ENCODE results near the gene P2RY2.

The P2RY2 gene

DNA sequence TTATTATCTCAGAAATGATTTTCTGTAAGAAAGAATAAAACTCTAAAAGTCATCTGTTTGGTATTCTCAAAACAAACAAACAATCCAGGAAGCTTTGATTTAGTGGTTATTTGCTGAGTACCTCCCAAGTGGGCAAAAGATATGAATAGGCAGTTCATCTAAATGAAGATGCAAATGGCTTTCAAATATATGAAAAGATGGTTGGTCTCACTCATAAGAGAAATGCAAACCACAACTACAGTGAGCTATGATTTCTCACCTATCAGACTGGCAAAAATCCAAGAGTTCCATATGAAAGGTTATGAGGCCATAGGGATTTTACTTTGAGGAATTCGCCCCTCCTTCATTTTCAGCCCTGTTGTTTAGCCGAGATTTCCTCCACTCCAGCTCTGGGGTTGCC lies 11.3 kb upstream of the P2RY2 start:
- DNase-seq, result no peak

DNA sequence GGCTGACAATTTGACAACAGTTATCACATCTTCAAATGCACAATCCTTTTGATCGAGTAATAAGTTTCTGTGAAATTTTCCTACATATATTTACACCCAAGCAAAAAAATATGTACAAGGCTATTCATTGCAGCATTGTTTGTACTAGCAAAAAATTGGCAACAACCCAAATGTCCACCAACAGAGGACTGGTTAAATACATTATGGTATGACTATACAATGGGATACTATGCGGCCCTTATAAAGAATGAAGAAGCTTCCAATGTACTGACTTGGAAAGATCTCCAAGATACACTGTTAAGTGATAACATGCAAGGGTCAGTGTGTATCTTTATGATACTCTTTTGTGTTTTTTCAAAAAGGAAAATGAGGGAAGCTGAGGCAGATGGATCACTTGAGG lies 8.2 kb upstream of the P2RY2 start:
- DNase-seq, result no peak

DNA sequence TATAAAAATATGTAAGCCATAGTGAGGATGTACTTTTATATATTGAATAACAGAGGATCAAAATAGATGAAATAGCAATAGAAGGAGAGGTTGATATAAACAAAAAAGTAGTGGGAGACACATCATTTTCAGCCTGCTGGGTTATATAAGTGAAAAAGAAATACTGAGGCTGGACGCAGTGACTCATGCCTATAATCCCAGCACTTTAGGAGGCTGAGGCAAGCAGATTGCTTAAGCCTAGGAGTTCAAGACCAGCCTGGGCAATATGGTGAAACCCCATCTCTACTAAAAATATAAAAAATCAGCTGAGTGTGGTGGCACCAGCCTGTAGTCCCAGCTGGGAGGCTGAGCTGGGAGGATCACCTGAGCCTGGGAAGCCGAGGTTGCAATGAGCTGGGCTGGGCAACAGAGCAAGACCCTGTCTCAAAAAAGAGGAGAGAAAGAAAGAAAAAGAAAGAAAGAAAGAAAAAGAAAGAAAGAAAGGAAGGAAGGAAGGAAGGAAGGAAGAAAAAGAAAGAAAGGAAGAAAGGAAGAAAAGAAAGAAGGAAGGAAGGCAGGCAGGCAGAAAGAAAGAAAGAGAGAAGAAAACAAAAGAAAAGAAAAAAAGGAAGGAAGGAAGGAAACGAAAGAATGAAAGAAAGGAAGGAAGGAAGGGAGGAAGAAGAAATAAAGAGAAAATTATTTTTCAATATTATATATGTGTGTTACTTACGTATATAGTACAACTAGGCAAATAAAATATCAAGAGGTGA lies 7.0 kb upstream of the P2RY2 start:
- DNase-seq, result no peak

DNA sequence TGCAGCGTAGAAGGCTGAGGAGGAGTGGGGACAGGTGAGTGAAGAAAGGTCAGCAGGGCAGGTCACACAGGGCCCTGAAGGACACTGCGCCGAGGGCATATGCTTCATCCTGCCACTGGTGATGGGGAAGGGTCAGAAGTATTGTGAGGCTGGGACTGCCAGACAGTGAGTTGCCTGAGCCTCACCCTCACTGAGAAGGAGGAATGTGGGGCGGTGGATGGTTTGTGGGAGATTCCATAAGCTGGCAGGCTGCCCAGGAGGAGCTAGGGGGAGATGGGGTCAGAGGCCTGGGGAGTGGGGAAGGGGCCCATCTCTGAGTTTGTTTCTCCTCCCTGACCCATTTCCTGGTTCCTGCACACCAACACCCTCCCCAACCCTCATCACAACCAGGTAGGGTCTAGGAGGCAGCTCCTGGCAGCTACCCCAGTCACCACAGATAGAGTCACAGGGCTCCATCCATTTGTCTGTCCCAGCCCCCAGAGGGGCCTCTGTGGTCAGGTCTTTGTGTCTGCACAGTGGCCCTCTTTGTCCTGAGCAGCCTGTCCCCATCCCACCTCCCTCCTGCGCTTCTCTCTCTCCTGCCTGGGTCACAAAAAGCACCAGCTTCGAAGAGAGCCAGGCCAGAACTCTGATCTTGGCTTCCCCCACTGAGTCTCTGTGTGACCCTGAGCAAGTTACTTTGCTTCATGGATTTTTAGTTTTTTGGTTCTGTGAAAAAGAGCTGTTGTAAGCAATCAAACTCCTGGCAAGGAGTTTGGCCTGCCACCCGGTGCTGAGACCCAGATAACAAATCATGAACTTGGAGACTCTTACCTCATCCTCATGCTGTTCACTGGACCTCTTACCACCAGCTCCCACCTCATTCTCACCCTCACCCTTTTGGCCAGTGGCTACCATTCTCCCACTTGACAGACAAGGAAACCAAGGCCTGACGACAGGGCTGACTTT lies 4.6 kb upstream of the P2RY2 start:
- DNase-seq, result no peak

DNA sequence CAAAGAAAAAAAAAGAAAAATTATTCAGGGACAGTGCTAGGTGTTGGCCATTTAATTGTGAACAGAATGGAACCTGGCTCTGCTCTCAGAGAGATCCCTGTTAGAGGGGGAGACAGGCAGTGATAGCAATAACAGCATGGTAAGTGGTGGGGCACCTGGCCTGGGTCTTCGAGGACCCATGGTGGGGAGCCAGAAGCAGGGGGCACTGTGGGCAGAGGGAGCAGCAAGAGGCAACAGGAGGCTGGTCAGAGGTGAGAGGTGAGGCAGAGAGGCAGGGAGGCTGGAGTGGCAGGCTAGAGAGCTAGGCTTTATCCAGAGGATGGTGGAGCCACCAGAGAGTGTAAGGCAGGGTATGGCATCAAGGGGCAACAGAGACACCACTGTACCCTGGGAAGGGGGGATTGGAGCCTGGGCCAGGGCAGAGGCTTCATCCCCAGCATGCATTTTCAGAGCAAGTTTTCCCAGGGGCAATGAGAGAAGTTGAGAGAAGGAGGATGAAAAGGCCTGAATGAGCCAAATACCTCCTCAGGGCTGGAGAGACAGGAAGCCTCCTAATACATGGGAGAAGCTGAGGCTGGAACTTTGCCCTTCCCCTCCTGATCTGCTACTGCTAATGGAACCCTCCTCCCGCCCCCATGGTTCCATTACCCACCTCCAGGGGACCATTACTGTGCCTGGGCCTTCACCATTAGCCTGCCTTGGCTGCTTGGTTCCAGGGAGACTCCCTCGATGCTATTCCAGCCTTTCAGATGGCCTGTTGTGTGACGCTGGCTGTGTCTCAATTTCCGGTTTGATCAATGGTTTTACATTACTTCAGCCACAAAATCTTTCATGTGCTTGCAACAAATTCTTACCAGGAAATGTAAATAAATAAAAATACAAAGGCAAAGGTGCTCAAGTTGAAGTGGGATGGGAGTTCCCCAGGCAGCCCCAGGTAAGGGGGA lies 2.6 kb upstream of the P2RY2 start:
- DNase-seq, result no peak

DNA sequence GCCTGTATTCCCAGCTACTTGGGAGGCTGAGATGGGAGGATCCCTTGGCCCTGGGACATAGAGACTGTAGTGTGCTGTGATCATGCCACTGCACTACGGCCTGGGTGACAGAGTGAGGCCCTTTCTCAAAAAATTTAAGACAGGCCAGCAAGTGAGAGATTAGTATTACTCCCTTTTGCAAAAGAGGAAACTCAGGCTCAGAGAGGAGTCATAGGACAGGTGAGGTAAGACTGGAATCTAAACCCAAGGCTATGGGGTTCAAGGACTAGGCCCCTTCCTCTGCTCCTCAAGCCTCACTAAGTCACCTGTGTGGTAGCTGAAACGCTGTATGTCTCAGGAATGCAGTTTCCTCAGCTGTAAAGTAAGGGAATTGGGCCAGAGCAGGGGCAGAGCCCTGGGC lies 1.6 kb upstream of the P2RY2 start:
- no peak for DNase-seq

DNA sequence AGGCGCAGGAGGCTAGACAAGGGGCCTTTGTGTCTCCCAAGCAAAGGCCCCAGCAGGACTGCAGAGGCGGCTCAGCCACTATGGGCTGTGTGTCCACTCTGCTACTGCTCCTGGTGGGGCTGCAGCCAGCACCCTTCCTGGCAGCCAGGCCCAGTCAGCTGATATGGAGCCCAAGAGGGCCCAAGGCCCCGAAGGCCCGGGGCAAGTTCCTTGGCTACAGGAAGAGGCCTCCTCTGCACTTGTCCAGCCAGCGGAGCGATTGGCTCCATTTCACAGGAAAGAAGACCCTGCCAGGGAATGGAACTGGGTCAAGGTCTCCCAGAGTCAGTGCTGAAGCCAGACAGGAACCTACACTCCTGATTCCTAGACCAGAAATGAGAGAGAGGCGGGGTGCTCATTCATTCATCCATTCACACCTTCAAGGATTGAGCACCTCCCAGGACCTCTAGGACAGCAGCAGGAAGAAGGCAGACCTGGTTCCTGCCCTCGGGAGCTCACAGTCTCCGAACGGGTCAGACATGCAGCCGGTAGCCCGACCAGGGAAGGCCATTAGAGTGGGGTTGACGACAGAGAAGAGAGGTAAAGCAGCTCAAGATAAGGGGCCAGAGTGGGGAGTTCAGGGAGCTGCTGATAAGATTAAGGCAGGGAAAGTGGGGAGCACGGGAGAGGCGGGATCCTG lies 811 bp upstream of the P2RY2 start:
- DNase-seq, result no peak

DNA sequence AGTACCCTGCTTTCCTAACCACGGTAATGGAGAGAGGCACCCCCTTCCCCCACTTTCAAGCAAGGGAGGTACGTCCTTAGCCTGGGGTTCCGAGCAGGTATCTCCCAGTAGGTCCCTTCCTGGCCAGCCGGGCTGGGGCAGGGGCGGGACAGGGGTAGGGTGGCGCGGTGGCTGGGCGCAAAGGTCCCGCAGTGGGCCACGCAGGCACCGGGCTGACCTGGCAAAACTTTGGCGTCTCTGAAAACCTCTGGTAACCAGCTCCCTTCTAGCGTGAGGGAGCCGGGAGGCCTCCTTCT lies 323 bp upstream of the P2RY2 start:
- DNase-seq, result no peak

DNA sequence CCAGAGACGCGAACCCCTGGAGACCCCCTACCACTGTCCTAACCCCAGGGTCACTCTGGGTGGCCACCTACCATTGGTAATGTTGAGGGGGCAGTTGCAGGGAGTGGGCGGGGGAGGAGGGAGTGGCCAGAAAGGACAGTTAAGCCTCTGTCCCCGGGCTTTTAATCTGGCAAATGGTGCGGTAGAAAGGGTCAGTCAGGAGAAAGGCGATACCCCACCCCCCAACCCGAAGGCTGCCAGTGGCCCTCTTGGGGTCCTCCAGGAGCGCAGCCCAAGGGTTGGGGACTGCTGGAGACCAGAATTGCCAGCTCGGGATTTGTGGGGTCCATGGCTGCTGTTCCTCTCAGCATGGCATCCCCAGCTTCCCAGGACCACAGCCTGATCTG lies 742 bp downstream of the P2RY2 start:
- DNase-seq, result no peak

DNA sequence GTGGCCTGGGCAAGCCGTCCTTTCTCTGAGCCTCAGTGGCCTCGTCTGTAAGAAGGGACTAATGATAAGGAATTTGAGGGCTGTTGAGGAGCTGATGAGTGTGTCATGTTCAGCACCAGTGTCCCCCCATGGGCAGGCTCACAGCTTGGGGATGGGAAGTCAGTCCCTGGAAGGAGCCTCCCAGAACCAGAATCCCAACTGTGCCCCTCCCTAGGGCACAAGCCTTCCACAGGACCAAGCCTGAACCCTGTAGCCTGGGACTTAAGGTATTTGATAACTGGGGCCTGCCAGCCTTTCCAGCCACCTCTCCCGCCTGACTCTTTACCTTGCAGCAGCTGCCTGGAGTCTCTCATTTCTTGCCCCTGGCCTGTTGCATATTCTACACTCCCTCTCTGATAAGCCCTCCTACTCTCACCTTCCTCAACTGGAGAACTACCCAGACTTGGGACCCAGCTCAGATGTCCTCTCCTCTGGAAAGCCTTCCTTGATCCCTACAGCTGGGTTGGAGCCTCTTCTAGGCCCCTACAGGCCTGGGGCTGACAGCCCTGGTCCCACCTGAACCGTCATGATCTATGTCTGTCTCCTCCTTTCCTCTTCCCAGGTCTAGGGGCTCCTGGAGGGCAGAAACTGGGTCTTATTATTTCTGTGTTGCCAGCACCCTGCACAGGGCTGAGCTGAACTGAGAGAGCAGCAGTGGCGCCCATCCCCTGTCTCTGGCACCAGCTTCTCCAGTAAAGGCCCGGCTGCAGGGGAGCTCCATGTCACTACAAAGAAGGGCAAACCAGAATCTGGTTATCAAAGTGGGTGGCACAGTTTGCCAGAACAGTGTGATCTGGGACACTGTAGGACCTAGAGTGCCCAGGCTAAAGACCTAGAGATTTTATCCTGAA lies 1.6 kb downstream of the P2RY2 start:
- no peak for DNase-seq

DNA sequence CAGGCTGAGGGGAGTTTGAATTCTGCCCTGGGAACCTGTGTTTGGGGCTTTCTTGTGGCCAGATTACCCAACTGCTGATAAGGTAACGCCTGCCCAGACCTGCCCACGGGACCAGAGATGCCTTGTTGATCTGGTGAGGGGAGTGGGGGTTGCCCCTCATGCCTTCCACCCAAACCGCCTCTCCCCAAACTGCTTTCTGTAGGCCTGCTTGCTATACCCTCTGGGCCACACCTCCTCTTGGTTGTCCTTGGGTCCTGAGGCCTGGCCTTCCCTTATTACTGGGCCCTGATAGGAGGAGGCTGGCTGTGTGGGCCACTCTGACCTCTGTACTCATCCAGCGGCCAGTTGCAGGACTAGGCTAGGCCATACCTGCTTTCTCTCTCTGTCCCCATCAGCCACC lies 3.4 kb downstream of the P2RY2 start:
- DNase-seq, result no peak

DNA sequence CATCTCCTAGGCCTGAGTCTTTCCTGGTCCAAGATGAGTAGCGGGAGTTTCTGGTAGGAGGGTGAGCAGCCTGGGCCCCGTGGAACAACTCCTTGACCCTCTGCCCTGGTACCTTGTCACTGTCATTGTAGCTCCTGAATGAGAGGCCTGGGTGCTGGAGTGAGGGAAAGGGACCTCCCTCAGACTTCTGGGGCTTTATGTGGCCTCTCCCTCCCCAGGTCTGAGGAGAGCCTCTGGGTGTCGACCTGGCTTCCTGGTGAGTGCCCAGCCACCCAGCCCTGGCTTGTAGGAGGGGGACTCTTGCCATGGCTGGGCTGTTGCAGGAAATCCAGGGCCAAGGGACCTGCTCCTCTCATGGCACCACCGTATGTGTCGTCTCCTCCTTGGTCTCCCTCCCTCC lies 3.9 kb downstream of the P2RY2 start:
- no peak for DNase-seq

DNA sequence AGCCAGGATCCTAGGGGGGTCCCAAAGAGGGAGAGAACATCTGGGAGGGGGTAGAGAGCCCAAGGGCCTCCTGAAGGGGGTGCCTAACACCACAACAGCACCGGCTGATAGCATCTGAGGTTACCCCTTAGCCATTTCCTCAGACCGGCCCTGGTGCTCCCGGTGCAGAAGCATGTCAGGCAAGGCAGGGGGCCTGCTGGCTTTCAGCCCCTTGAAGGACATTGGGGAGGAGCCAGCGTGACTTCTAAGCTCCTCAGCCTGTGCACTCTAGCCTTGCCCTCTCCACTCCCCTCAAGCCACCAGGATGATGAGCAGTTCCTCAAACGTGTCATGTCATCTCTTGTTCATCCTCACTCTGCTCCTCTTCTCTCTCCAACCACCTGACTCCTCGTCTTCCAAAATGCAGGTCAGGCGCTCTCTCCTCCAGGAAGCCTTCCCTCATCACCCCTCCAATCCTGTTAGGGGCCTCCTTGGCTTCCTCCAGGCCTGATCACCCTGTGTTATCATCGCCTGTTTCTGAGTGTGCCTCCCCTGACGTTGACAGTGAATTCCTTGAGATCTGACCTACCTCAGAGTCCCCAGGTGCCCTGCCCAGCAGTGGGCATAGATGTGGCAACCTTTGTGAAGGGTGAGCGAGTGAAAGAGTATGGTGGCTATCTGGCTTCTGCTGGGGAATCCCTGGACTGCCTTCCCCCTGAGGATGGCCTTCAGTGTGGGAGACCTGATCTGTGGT lies 6.1 kb downstream of the P2RY2 start:
- DNase-seq, result no peak

DNA sequence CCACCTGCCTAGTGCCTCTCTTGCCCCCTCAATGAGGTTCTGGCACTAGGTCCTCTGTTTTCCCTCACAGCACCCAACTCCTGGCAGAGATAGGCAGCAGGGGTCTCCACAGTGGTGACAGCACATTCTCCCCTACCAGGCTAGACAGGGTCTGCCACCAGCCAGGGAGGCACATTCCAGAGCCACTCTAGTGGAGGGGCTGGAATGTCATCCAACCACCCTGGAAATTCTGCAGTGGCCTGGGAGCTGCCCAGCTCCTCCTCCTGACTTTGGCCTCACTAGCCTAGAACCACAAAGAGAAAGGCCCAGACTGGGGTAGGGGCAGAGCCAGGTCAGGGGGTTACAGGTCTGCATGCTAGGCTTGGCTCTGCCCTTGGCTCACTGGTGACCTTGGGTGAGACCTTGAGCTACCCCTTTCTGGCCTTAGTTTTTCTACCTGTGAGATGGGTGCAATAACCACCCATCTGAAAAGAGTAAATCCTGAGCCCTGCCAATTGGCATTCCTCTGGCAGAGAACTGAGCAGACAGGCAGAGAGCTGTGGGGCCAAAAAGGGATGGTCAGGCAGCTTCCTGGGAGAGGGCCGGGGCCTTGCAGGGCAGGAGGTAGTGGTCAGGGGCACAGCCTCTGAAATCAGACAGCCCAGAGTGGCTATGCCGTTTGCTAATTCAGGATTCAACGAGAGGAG lies 7.1 kb downstream of the P2RY2 start:
- DNase-seq, result no peak

DNA sequence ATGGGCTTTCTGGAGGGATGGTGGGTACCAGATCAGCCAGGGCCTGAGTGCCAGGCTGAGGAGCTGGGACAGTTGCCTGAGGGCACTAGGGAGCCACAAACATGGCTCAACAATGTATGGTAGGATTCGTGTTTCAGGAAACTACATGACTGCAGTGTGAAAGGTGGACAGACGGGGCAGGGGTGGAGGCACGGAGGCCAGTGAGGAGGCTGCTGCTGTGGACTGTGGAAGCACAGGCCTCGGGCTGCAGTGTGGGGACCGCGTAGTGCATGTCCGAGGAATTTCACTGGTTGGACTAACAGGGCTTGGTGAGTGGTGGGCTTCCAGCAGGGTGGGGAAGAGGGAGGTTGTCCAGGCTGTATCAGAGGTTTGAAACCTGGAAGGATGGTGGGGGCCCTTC lies 7.8 kb downstream of the P2RY2 start:
- DNase-seq, result no peak

DNA sequence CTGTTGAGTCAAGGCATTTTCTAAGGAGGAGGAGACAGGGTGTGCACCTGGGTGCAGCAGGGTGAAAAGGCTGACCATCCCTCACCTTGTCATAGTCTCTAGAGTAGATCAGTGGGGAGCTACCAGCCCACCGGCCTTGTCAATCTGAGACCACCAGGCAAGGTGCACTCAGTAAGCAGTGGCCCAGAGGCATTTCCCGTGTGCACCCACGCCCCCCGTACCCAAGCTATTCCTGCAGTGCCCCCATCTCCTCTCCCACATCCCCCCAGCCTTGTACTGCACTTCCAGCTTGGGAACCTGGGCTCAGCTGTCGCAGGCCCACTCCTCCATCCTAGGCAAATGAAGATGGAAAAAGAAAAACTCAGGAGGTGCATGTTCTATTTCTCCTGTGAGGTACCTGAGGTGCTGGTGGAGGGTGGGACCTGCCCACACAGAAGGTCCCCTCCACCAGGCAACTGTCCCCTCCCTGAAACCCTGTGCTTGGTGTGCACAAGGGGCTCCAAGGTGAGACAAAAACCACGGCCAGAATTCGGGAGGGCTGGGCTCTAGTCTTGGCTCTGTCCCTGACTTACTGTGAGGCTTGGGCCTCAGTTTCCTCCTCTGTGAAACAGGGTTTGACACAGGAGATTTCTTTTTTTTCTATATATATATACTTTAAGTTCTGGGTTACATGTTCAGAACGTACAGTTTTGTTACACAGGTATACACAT lies 8.4 kb downstream of the P2RY2 start:
- DNase-seq, result no peak

DNA sequence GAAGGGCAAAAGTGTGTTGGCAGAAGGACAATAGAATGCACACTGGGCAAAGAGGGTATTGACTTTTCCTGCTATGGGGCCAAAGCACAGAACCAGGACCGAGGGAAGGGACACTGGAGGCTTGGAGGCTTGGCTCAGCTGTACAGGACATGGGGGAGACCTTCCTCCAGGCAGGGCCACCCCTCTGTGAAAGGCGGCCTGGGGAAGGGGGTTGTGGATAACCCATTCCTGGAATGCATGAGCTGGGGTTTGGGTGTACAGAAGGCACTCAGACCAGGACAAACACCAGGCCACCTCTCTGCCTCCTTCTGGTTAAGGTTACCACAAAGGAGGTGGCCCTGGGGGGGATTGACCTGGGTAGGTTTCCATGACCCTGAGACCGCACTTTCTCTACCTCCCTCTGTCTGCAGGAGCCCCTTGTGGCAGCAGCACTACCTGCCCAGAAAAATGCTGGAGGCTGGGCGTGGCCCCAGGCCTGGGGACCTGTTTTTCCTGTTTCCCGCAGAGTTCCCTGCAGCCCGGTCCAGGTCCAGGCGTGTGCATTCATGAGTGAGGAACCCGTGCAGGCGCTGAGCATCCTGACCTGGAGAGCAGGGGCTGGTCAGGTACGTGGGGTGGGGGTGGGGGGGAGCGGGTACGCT lies 9.6 kb downstream of the P2RY2 start:
- DNase-seq, result no peak

DNA sequence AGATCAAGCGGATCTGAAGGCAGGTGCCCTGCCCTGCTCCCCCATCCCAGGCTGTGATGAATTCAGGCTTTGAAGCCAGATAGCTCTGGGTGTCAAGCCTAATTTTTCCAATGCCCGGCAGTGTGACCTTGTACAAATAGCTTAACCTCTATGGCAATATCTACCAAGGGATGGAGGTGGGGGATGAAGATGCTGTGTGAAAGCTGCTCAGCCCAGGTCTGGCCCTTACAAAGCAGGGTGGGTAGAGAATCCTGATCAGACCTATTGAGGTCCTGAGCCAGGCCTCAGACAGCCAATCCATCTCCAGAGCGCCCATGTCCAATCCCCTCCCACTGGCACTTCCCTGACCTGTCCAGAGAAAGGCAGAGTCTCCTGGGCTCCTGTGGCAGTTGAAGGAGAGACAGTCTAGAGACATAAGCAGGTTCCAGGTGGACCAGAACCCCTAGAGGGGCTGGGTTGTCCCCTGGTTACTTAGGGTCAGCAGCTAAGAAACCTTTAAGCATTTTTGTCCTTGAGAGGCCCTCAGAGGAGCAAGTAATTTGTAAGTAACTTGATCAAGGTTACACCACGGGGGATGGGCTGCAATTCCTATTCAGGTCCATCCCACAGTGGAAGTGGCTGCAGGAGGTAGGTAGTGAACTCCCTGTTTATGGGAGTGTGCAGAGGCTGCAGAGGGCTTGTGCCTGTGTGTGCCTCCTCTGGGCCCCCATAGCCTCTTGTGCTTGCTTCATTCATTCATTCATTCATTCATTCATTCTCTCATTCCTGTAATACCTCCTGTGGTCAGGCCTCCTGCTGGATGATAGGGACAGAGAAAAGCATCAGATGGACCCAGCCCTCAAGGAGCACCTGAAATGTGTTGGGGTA lies 10.4 kb downstream of the P2RY2 start:
- DNase-seq, result no peak

All from fibroblast of skin of scalp (primary cell).